Panc1 (cell line): ENCODE measurements around the gene KRT73. TPM values are rescaled to one million over a fixed set of nuclear protein-coding genes. Genes with fewer than 3 reads are reported as not detected.

Source experiments
- ATAC-seq: fragments of 200-7000 bp; cut with Tn5 transposase; 2 replicates; pipeline ENCODE4 v1.9.1; 2020; ENCODE audit warnings: mild to moderate bottlenecking, moderate library complexity
- BruUV-seq: library from RNA; stranded (reverse); fragments of 400-500 nt; replicated peaks from 2 replicates; lab custom pipeline; 2021; lab: Mats Ljungman, UMichigan
- CTCF ChIA-PET: fragments of 300-600 bp; sonication (Branson Sonifier 250); formaldehyde crosslinking; loops from one replicate; lab custom pipeline; 2022; ENCODE audit warnings: antibody characterized with exemption; lab: Charles Lee
- POLR2A ChIA-PET: fragments of 300-600 bp; sonication (Branson Sonifier 250); formaldehyde crosslinking; loops from one replicate; lab custom pipeline; 2022; ENCODE audit warnings: antibody characterized with exemption; lab: Charles Lee
- DNase-seq: peaks from one replicate; pipeline ENCODE4 v3.0.0-alpha.2; 2010; ENCODE audit warnings: low read depth, low spot score
- H3K27ac ChIP-seq: 2 replicates; pipeline ENCODE4 v1.5.1; 2011; ENCODE audit warnings: mild to moderate bottlenecking, low read length, inconsistent platforms
- H3K27me3 ChIP-seq: fragments of 200-500 bp; sonication (Bioruptor generic); 2 replicates; pipeline ENCODE4 v1.6.0; 2014; ENCODE audit warnings: low read length, inconsistent platforms; ENCODE audit not compliant: control insufficient read depth, insufficient read depth
- H3K36me3 ChIP-seq: fragments of 200-500 bp; sonication (Bioruptor generic); 2 replicates; pipeline ENCODE4 v1.5.1; 2014; ENCODE audit warnings: inconsistent platforms, mild to moderate bottlenecking, low read length, moderate library complexity; ENCODE audit not compliant: control insufficient read depth, insufficient read depth
- H3K4me1 ChIP-seq: 2 replicates; pipeline ENCODE4 v1.5.1; 2011; ENCODE audit warnings: inconsistent platforms, mild to moderate bottlenecking, low read length, moderate library complexity; ENCODE audit not compliant: control insufficient read depth, insufficient read depth
- H3K4me3 ChIP-seq, 2 experiments: 2 replicates each; pipeline ENCODE4 v1.5.1; 2011 to 2012; ENCODE audit warnings: low read depth in 2 of 2, low read length in 2 of 2, mild to moderate bottlenecking in 2 of 2, inconsistent platforms in 1 of 2, moderate library complexity in 1 of 2
- H3K9me3 ChIP-seq: fragments of 200-500 bp; sonication (Bioruptor generic); 2 replicates; pipeline ENCODE4 v1.5.1; 2014; ENCODE audit warnings: low read depth, mild to moderate bottlenecking, inconsistent platforms, low read length, moderate library complexity; ENCODE audit not compliant: control insufficient read depth, insufficient read depth
- POLR2AphosphoS5 ChIP-seq: IDR thresholded peaks from 2 replicates; pipeline ENCODE4 v1.6.1; 2012; ENCODE audit warnings: mild to moderate bottlenecking, low read depth, low read length, moderate library complexity
- SIN3A ChIP-seq: IDR thresholded peaks from 2 replicates; pipeline ENCODE4 v1.6.1; 2012; ENCODE audit warnings: low read depth, mild to moderate bottlenecking, low read length, moderate library complexity, borderline replicate concordance; ENCODE audit not compliant: insufficient read depth
- TCF7L2 ChIP-seq: IDR thresholded peaks from 2 replicates; pipeline ENCODE4 v1.6.1; 2011; ENCODE audit warnings: mild to moderate bottlenecking, low read depth, low read length, inconsistent platforms
- in situ Hi-C: cut with HindIII; loops from 2 replicates; pipeline ENCODE4 v1.10.0; 2016; ENCODE audit warnings: low sequenced_read_pairs, low pct_unique_long_range_greater_than_20kb
- intact Hi-C: fragments of 100-400 bp; cut with micrococcal nuclease; formaldehyde crosslinking; loops from one replicate; pipeline ENCODE4 v1.10.0; 2022; ENCODE audit not compliant: unreplicated experiment
- total RNA-seq: library from RNA; stranded (reverse); gene quantifications from one replicate; pipeline ENCODE4 v1.2.1, GENCODE V29; 2021; ENCODE audit not compliant: unreplicated experiment
- TF ChIP-seq, protein P1 (sequence below): fragments of 450-650 bp; IDR thresholded peaks from 2 replicates; pipeline ENCODE4 v1.5.1; 2017; ENCODE audit warnings: mild to moderate bottlenecking
- TF ChIP-seq, protein P2 (sequence below), 2 experiments: IDR thresholded peaks; 2 replicates each; pipeline ENCODE4 v1.6.1; 2011 to 2012; ENCODE audit warnings: low read depth in 2 of 2, control low read depth in 1 of 2, low read length in 1 of 2, mild to moderate bottlenecking in 1 of 2, moderate library complexity in 1 of 2; ENCODE audit not compliant: insufficient read depth in 1 of 2

KRT73 gene
- total RNA-seq, 1 experiment from 2014 or later = not detected

DNA sequence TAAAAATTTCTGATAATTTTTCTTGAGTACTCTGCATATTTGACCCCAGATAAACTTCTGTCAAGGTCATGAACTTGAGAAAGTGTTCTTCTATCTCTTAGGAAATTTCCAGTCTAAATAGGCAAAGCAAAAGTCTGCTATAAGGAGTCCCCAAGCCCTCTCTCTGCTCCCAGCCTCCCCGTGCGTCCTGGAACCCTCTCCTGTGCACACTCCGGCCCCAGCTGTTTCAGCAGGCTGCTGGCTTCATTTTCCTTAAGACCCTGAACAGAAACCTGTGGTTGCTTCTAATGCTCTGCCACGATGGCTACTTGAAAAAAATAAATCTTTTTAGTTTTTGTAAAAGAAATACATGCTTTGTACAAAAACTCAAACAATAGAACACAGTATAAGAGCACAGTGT, 18.9 kb upstream of the KRT73 start:
- in situ Hi-C loops = no loop called here
- no TSS peak for BruUV-seq

DNA sequence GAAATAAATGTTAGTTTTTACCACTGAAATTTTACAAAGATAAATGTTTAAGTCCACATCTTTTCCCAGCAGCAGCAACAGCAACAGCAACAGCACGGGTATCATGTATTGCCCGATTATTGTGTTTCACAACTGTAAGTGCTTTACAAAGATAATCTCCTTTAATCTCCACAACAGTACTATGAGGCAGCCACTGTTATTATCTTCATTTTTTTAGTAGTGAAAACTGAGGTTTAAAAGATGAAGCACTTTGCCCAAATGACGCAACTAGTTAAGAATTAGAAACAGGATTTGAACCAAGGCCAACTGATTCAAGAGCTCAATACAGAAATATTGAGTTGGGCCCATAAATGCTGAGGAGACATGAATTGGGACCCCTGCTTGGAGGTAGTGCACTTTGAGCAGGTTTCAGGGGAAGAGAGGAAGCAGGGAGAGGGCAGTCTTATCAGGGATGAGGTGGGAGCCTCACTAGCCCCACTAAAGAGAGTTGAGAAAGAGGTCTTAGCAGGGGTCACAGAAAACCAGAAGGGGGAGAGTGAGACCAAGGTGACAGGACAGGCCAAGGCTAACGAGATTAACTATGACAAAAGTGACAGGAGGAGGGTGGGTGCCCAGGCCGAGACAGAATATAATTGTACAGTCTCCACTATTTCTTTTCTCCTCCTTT, 18.4 kb upstream of the KRT73 start:
- CTCF ChIA-PET = interaction anchor here (0.7 kb wide), 1 partner anchor 28 kb away, joined by 11 read pairs; no protein-coding TSS in a partner anchor
- ATAC-seq = no peak

More for the DNA sequence above, 18.9 kb upstream of the KRT73 start:
- no peak overlapping the region for H3K4me3 ChIP-seq
- ChIA-PET POLR2A (no interaction called here), CTCF (no interaction called here)
- DNase-seq (no peak), ATAC-seq (no peak)
- H3K27me3 ChIP-seq = peaks cover 18% of the 10 kb centered on the region
- TF ChIP-seq, protein P1, sequence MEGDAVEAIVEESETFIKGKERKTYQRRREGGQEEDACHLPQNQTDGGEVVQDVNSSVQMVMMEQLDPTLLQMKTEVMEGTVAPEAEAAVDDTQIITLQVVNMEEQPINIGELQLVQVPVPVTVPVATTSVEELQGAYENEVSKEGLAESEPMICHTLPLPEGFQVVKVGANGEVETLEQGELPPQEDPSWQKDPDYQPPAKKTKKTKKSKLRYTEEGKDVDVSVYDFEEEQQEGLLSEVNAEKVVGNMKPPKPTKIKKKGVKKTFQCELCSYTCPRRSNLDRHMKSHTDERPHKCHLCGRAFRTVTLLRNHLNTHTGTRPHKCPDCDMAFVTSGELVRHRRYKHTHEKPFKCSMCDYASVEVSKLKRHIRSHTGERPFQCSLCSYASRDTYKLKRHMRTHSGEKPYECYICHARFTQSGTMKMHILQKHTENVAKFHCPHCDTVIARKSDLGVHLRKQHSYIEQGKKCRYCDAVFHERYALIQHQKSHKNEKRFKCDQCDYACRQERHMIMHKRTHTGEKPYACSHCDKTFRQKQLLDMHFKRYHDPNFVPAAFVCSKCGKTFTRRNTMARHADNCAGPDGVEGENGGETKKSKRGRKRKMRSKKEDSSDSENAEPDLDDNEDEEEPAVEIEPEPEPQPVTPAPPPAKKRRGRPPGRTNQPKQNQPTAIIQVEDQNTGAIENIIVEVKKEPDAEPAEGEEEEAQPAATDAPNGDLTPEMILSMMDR = no peak
- no peak for TF ChIP-seq POLR2AphosphoS5
- no peak for TF ChIP-seq SIN3A
- no peaks in the 10 kb centered on the region for H3K4me1 ChIP-seq
- H3K9me3 ChIP-seq = no peaks in the 10 kb centered on the region
- H3K36me3 ChIP-seq = no peaks in the 10 kb centered on the region; the same call in 1 of the 2 replicates
- intact Hi-C loops = no loop called here
- no peak overlapping the region for H3K27ac ChIP-seq

More for the DNA sequence above, 18.4 kb upstream of the KRT73 start:
- Histone ChIP-seq H3K9me3 (no peaks in the 10 kb centered on the region), H3K27ac (no peak overlapping the region), H3K36me3 (no peaks in the 10 kb centered on the region; the same call in 1 of the 2 replicates), H3K4me3 (no peak overlapping the region), H3K4me1 (no peaks in the 10 kb centered on the region), H3K27me3 (peaks cover 17% of the 10 kb centered on the region)
- TF ChIP-seq, protein P1 = no peak
- TF ChIP-seq, protein P2, sequence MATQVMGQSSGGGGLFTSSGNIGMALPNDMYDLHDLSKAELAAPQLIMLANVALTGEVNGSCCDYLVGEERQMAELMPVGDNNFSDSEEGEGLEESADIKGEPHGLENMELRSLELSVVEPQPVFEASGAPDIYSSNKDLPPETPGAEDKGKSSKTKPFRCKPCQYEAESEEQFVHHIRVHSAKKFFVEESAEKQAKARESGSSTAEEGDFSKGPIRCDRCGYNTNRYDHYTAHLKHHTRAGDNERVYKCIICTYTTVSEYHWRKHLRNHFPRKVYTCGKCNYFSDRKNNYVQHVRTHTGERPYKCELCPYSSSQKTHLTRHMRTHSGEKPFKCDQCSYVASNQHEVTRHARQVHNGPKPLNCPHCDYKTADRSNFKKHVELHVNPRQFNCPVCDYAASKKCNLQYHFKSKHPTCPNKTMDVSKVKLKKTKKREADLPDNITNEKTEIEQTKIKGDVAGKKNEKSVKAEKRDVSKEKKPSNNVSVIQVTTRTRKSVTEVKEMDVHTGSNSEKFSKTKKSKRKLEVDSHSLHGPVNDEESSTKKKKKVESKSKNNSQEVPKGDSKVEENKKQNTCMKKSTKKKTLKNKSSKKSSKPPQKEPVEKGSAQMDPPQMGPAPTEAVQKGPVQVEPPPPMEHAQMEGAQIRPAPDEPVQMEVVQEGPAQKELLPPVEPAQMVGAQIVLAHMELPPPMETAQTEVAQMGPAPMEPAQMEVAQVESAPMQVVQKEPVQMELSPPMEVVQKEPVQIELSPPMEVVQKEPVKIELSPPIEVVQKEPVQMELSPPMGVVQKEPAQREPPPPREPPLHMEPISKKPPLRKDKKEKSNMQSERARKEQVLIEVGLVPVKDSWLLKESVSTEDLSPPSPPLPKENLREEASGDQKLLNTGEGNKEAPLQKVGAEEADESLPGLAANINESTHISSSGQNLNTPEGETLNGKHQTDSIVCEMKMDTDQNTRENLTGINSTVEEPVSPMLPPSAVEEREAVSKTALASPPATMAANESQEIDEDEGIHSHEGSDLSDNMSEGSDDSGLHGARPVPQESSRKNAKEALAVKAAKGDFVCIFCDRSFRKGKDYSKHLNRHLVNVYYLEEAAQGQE (IDR thresholded peaks at IDR 0.05; ENCODE audit: insufficient read depth in 1 of 2, low read depth in 2 of 2, low read length in 1 of 2) = no peak
- TF ChIP-seq TCF7L2 (no peak), SIN3A (no peak), POLR2AphosphoS5 (no peak)
- no TSS peak for BruUV-seq
- DNase-seq = no peak
- intact Hi-C loops (no loop called here), in situ Hi-C loops (no loop called here)
- POLR2A ChIA-PET = interaction anchor here (0.7 kb wide), 1 partner anchor 151 kb away, joined by 24 read pairs; no protein-coding TSS in a partner anchor
